ENCODE measurements around the gene MSH6.

GRCh38 chr2:47819834-47820233 is 36.9 kb downstream of the MSH6 start:
- no peak for TF ChIP-seq CTCF (IDR thresholded peaks at IDR 0.05 in 8 of 11, conservative IDR thresholded peaks at IDR 0.05 in 3 of 11)
- no peak for TF ChIP-seq POLR2A (IDR thresholded peaks at IDR 0.05)
